ENCODE measurements around the gene RBM47.
"Not testable (repeated sequence)": the region's sequence is repeated elsewhere in the genome, so short reads cannot be mapped to it uniquely, and the experiment has no call there.

The RBM47 gene

DNA sequence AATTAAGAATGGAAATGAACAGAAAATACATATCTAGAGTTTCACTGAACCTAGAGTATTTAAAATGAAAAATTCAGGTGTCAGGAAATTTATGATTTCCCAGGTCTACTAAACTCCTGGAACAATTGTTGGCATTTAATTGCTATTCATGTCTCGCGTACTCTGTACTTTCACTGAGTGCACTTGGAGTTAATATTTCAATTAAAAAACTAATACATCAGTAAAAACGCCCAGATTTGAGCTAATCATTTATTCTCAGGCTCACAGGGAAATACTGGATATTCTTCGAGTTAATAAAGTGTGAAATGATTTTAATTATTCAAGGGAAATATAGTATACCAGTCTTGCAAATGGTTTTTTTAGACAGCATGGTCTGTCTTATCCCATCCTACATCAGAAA is 168.6 kb downstream of the RBM47 start:
- in situ Hi-C loops (cut with HindIII; ENCODE audit: low sequenced_read_pairs), result no loop called here

DNA sequence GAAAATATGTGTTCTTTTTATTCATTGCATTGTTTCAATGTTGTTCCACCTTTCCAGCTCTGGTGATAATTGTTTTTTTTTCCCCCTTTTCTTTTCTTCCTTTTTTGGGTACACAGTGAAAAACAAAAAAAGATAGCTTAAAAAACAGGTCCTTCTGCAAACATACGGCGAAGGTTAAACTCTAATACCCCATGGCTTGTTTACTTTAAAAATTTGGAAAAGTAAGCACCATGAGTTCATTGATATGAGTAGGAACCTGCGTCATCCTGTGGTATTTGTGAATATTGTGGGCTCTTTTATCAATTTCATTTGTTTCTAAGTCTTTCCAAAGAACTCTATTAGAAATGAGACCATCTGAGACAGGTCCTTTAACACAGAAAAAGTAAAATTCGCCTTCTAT is 171.0 kb downstream of the RBM47 start:
- in situ Hi-C loops (cut with HindIII; ENCODE audit: low sequenced_read_pairs), result no loop called here

DNA sequence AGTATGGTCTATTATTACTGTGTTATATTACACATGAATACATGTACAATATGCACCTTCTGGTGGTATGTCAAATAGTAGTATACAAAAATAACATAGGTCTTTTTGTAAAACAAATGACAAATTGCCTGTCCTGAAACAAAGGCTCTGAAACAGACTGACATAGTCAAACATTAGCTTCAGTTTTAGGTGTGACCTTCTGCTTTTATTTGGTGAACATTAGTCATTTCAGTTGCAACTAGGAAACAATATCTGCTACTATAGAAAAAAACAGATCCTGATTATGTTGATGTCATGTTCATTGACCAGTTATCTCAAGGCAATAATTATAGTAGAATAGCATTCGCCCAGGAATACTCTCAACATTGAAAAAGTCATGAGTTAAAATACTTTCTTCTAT is 171.6 kb downstream of the RBM47 start:
- in situ Hi-C loops (cut with HindIII; ENCODE audit: low sequenced_read_pairs), result no loop called here

DNA sequence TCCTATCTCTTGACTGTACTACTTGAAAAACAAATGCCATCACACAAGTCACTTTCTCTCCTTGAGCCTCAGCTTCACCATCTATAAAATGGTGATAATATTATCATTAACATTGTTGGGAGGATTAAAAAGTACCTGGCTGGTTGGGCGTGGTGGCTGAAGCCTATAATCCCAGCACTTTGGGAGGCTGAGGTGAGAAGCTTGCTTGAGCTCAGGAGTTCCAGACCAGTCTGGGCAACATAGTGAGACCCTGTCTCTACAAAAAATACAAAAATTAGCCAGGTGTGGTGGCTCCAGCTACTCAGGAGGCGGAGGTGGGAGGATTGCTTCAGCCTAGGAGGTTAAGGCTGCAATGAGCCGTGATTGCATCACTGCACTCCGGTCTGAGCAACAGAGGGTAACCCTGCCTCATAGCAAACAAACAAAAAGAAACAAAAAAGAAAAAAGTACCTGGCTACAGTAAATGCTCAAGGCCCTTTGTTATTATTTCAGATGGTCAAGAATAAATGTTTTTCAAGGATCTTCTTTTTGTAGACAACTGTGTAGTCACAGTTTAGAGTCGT is 174.2 kb downstream of the RBM47 start:
- in situ Hi-C loops (cut with HindIII; ENCODE audit: low sequenced_read_pairs), result no loop called here

DNA sequence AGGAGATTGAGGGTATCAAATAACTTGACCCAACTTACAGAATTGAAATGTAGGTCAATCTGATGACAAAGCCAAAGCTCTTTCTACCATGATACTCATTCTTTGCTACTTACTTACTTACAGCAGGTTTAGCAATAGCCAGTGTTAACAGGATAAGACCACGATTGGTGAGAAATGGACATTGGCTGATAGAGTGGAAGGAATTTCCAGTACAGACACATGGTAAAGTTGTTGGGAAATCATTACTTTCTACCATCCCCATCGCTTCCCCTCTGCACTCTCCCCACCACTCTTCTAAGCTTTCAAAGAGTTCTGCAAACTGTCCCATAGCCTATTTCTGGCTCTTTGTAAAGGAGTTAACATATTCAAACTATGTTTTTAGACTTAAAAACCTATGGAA is 174.8 kb downstream of the RBM47 start:
- in situ Hi-C loops (cut with HindIII; ENCODE audit: low sequenced_read_pairs), result no loop called here

DNA sequence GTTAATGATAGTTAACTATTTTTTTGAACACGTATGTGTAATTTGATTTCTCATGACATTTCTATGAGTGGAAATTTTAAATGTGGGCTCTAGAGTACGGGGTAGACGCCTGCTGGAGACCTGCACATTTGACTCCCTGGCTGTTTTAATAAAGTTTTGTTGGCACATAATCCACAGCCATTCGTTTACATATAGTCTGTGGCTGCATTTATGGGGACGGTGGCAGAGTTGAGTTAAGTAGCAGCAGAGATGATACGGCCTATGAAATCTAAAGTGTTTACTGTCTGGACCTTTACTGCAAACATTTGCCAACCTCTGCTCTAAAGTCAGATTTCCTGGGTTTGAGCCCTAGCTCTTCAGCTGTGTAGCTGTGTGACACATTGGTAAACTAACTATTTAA is 175.8 kb downstream of the RBM47 start:
- in situ Hi-C loops (cut with HindIII; ENCODE audit: low sequenced_read_pairs), result no loop called here

DNA sequence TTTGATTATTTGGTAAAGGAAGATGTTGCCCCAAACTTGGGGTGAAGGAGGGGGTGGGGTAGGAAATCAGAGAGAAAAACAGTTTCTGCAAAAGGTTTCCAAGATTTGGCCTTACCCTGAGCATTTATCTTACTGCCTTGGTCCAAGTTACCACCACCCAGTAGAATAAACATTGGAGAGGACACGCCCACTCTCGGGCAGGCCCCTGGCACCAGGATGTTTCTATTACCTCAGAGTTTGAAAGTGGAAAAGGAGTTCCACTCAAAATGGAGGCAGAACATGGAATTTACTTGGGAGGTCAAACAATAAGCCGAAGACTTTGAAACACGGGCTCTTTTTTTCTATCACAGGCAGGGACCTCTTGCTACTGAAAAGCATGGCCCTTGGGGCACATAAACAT is 180.8 kb downstream of the RBM47 start:
- in situ Hi-C loops (cut with HindIII; ENCODE audit: low sequenced_read_pairs), result no loop called here

DNA sequence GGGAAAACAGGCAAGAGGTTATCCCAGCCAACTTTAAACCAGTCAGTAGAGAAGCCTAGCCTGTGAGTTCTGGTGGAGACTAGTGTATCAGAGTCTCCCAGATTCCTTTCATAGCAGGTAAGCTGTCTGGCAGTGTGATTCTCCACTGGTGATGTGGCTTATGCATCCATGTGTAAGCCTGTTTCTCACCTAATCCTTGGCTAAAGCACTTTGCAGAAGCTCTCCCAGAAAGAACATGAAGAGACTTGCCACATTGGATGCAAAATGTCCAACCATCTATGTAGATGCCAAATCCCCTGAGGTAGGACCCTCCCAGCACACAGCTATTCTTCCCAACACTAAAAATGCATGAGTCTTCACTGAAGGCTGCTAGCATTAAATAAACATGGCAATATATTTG is 182.8 kb downstream of the RBM47 start:
- in situ Hi-C loops (cut with HindIII; ENCODE audit: low sequenced_read_pairs), result no loop called here

DNA sequence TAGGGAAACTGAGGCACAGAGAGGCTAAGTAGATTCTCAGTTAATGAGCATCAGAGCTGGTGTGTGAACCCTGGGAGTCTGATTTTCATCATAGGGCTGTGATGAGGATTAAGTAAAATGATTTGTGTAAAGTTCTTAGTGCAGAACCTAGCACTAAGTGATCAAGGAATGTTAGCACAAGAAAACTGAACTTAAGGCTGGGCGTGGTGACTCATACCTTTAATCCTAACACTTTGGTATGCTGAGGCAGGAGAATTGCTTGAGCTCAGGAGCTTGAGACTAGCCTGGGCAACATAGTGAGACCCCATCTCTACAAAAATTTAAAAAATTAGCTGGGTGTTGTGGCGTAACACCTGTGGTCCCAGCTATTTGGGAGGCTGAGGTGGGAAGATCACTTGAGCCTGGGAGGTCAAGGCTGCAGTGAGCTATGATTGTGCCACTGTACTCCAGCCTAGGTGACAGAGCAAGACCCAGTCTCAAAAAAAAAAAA is 183.4 kb downstream of the RBM47 start:
- in situ Hi-C loops (cut with HindIII; ENCODE audit: low sequenced_read_pairs), result not testable (repeated sequence)

DNA sequence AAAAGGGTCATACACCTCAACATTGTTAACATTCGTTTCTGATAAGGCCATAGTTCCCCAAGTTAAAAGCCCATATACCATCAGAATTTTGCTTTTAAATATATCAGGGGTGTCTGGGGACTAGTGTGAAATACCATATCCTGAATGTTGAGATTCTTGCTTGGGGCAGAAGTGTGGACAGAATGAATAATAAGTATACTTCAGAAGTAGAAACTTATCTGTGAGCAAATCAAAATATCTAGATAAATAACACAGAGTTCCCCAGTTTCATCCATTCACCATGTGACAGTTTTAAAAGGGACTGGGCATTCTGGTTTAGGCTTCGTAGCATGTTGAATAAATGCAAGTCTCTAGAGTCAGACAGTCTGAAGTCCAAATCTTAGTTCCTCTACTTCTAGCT is 184.0 kb downstream of the RBM47 start:
- in situ Hi-C loops (cut with HindIII; ENCODE audit: low sequenced_read_pairs), result no loop called here

DNA sequence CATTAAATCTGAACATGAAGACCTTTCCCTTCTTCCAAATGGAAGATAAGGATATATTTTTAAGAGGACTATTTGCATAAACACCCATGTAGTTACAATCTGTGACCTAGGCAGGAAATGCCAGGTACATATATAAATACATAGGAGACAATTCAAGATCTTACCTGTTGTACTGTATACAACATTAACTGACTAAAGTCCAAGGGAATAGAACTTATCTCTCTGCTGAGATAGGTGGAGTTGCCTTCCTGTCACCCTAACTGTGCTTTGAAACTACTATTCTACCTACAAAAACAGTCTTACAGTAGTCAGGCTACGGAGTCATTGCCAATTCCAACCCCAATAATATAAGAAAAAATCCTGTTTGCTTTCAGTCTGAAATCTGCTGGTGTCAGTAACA is 188.2 kb downstream of the RBM47 start:
- in situ Hi-C loops (cut with HindIII; ENCODE audit: low sequenced_read_pairs), result no loop called here

DNA sequence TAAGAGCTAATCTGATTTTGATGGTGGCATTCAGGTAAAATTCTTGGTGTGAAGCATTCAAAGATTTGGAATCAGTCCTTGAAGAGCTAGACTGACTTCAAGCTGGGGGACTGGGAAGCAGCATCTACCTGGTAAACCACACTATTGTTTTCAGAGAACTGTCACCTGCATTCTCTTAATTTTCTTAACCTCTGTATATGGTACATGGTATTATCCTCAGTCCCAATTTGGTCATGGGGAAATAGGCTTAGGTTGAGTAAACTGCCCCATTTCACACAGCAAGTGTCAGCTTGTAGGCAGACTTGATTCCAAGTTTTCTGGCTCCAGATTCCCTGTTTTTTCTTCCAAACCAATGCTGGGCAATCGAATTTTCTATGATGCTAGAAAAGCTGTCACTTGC is 190.1 kb downstream of the RBM47 start:
- in situ Hi-C loops (cut with HindIII; ENCODE audit: low sequenced_read_pairs), result no loop called here

DNA sequence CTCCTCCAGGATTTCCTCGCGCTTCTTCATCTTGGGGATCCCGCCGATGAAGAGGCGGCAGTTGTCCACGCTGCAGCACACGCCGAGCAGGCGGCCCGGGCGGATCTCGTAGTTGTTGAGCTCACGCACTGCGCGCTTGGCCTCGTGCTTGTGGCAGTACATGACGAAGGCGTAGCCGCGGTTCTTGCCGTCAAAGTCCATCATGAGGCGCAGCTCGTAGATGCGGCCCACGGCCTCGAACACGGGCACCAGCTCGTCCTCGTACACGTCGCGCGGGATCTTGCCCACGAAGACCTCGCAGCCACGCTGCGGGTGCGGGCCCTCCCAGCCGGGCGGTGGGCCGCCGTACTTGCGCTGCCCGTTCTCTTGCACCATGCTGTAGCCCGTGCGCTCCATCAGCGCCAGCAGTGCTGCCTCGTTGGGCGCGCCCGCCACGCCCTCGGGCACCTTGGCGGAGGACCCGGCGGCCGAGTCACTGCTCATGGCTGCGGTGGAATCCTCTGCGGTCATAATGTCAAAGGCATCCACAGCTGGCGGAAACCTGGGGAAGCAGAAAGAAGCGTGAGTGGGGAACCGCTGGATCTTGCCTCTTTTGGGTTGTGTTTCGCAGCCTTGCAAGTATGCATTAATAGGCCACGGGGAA is 191.2 kb downstream of the RBM47 start:
- in situ Hi-C loops (cut with HindIII; ENCODE audit: low sequenced_read_pairs), result no loop called here

DNA sequence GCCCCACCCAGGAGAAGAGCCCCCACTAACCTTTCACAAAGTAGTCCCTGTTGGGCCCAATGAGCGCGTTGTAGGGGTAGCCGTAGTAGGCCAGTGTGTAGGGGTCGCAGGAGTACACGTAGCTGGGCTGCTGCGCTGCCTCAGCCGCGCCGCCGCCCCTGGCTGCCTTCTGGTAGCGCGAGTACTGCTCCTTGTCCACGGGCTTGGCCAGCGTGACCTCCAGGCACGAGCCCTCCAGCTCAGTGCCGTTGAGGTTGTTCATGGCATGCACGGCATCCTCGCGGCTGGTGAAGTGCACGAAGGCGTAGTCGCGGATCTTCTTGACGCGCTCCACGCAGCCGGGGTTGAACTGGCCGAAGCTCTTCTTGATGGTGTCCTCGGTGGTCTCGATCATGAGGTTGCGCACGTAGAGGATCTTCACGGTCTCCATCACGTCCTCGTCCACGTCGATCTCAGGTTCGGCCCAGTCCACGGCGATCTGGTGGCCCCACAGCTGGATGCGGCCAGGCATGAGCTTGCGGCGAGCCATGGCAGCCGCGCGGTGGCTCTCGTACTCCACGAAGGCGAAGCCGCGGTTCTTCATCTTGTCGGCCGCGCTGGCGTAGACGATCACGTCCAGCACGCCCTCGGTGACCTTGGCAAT is 191.8 kb downstream of the RBM47 start:
- in situ Hi-C loops (cut with HindIII; ENCODE audit: low sequenced_read_pairs), result no loop called here

DNA sequence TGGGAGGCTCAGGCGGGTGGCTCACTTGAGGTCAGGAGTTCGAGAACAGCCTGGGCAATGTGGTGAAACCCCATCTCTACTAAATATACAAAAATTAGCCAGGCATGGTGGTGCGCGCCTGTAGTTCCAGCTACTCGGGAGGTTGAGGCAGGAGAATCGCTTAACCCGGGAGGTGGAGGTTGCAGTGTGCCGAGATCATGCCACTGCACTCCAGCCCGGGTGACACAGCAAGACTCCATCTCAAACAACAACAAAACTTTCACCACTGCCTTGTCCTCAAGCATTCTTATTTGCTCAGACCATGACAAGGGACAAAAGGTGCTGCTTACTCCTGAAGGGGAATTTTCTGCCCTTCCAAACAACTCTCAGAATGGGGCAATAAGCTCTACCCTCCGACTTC is 194.4 kb downstream of the RBM47 start:
- in situ Hi-C loops (cut with HindIII; ENCODE audit: low sequenced_read_pairs), result not testable (repeated sequence)

DNA sequence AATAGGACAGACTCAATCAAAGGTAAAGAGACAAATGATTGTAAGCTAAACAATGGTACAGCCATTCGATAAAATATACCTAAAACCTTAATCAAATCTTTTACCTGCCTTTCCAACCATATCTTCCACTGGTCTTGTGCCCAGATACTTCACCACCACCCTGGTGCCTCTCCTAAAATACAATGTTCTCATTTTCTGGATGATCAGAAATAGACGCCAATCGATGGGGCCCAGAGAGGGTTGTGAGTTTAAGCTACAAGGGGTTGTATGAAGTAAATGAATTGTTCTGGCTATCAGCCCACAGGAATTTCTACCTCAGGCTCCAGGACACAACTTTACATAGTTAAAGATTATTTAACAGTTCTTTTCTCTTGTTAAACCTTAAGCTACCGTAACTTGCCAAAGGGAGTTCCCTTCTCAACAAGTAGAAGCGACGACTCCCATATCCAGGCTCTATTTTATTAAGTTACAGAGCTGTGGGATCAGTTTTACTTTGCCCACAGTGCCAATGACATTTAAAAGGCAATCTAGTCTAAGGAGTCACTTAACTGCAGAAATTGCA is 195.5 kb downstream of the RBM47 start:
- in situ Hi-C loops (cut with HindIII; ENCODE audit: low sequenced_read_pairs), result no loop called here

DNA sequence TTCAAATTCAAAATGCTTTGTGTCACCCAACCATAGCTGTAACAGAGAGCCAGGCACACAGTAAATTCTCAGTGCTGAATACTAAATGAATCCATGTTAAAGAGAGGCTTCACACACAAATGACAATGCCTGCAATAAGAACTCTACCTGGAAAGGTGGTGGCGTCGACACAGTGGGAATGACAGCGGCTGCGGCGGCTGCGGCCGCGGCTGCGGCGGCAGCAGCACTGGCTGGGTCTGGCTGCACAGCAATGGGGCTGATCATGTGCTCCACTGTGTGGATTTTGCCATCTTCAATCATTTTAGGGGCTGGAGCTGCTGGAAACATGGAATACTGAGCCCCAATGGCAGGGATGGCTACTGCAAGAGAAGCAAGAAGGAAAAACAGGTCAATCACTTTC is 197.2 kb downstream of the RBM47 start:
- in situ Hi-C loops (cut with HindIII; ENCODE audit: low sequenced_read_pairs), result no loop called here

DNA sequence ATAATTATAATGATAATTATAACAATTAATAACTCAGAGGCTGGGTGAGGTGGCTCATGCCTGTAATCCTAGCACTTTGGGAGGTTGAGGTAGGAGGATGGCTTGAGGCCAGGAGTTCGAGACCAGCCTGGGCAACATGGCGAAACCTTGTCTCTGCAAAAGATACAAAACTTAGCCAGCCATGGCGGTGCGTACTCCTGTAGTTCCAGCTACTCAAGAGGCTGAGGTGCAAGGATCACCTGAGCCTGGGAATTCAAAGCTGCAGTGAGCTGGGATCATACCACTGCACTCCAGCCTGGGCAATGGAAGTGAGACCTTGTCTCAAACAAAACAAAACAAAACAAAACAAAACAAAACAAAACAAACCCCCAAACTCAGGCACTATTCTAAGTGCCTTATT is 201.8 kb downstream of the RBM47 start:
- in situ Hi-C loops (cut with HindIII; ENCODE audit: low sequenced_read_pairs), result not testable (repeated sequence)

DNA sequence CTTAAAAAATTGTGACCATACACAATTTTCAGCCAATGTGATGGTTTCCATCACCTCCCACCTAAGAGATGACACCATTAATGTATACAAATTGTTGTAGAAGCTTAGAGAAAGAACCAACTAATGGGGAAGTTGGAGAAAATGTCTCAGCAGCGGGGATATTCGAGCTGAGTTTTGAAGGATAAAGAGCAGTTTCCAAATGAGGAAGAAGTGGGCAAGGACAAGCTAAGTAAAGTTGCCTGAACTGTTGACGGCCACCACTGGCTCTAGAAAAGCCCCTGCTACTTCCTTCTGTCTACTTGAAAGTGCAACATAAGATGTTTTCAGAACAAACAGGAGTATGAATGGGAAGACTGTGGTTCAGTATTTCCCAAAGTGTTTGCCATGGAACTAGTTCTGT is 202.5 kb downstream of the RBM47 start:
- in situ Hi-C loops (cut with HindIII; ENCODE audit: low sequenced_read_pairs), result no loop called here

DNA sequence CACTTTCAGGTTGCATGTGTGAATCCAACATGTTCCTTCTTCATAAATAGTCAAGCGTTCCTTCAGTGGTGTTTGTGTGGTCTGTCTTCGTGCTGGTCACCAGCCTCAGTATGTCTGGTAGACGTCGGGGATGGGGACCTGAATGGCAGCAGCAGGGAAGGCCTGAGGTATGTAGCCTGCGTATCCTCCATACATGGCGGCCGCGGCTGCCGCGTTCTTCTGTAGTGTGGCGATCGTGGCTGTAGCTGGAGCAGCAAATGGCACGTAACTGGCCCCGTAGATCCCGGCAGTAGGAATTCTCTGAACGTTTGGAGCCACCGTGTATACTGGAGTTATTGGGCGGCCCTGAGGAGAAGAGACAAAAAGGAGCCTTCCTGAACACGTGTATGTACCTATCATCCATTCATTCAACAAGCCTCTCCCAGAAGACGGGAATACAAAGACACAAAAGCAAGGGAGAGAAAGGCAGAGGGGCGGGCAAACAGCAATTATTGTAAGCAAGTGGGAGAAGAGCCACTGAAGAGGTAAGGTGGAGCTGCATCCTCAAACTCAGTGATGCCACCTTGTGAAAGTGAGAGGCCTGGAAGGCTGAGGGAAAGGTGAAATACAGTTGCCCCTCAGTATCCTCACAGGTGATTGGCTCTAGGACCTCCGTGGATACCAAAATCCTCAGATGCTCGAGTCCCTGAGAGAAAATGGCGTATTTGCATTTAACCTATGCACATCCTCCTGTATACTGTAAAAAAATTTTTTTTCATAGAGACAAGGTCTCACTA is 203.7 kb downstream of the RBM47 start:
- in situ Hi-C loops (cut with HindIII; ENCODE audit: low sequenced_read_pairs), result no loop called here

DNA sequence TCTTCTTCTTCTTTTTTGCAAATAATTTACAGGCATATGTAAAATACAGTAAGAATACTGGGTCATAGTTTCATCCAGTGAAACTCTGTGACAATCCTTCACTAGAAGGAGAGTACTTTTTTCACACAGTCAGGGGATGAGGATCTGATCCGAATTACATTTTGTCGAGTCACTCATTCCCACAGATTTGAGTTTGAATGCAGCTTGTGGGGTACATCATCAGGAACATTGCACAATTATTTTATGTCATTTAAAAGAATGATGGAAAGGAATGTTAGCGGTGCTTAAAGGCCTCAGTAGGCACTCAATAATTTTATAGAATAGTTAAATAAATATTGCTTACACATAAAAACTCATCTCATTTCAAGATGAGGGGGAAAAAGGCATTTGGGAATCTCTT is 205.9 kb downstream of the RBM47 start:
- in situ Hi-C loops (cut with HindIII; ENCODE audit: low sequenced_read_pairs), result no loop called here

Measured in endothelial cell of hepatic sinusoid (primary cell).